Measurements from ENCODE around the gene FYB2.

Gene FYB2, protein sequence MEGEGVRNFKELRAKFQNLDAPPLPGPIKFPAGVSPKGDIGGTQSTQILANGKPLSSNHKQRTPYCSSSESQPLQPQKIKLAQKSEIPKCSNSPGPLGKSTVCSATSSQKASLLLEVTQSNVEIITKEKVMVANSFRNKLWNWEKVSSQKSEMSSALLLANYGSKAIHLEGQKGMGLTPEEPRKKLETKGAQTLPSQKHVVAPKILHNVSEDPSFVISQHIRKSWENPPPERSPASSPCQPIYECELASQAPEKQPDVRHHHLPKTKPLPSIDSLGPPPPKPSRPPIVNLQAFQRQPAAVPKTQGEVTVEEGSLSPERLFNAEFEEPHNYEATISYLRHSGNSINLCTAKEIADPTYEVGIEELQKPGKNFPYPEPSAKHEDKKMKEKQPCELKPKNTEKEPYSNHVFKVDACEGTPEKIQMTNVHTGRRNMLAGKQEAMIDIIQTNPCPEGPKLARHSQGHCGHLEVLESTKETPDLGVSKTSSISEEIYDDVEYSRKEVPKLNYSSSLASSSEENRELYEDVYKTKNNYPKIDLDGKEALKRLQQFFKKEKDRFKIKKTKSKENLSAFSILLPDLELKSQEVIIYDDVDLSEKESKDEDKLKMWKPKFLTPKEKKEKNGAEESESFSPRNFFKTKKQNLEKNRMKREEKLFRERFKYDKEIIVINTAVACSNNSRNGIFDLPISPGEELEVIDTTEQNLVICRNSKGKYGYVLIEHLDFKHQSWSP

DNA sequence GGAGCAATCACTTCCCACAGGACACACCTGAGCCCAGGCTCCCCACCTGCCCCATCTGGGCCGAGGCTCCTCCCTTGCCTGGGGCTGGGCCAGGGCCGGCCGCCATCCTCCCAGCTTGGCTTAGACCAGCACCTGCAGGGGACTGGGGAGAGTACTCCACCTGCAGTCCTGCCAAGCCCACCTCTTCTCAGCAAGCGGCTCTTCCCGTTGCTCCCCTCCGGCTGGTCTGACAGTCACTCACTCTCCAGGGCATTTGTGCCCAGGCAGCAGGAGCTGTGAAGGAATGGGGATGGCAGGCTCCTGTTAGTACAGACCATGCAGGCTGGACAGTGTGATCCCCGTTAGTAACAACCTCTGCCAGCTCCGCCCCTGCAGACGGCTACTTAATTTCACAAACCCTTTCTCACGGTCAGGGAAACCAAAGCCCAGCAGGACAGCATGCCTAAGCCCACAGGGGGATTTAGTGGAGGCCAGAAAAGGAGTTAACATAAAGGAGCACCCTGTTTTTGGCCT, at the start of gene FYB2:
Gene FYB2, minus strand, starts transcription at position 18 of the 513 bp plus-strand sequence. CDS start 114 bp downstream, outside the sequence.
- no peak for DNase-seq (ENCODE audit: low read depth)

DNA sequence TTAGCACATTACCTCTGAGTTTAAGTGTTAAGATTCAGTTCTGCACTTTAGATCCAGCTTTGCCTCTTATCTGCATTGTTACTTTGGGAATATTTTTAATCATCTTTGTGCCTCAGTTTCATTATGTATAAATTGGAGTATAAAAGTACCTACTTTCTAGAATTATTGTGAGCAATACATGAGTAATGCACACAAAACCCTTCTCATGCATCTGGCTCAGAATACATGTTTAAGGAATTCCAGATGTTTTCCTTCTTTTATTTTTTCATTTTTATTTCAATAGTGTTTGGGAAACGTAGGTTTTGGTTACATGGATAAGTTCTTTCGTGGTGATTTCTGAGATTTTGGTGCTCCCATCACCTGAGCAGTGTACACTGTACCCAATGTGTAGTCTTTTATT, 49.6 kb upstream of the FYB2 start:
- DNase-seq (ENCODE audit: low read depth) = no peak

DNA sequence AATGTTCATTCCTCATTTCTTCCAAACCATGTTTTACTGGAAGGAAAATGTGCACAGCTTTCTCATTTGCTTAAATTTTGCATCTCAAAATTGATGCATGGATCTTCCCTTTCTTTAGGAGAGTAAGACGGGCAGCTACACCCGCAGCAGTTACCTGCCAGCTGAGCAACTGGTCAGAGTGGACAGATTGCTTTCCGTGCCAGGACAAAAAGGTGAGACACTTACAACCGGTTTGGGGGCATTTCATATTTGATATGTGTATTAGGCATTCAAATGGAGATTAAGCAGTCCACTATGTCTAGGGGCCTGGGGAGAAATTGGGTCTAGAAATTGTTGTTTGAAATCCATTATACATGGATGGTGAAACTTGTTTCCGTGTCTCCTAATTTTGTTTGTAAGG, 48.3 kb upstream of the FYB2 start:
- no peak for DNase-seq (ENCODE audit: low read depth)

DNA sequence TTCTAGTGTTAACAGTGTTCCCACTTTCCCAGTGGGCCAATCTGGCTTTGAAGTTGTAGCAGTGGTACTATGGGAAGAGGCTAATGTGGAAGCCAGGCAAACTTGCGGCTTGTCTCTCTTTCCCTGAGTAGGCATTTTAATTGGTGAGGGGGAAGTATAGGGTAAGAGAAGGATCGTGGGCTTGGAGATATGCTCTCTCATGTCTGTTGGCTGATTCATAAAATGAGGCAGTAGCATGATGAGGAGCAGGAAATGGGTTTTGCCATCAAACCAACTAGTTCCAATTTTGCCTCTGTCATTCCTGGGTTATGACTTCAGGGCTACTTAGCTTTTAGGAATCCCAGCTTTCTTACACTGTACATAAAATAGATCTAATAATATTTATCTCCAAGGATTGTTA, 47.5 kb upstream of the FYB2 start:
- no peak for DNase-seq (ENCODE audit: low read depth)

DNA sequence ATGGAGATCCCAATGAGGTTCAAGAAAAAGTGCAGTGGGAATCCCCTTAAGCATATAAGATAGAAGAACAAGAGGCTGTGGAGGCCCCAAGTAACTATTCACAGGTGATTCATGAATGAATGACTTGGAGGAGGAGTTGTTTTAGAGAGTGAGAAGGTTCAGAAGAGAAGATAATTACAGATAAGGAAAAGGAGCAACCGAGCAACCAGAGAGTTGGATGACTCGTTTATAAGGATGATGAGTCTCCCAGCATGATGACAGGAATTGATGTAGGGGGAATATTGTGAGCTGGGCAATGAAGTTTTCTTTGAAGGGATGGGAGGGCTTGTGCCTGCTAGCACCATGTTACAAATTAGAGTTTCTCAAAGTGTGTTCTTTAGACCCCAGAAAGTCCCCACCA, 45.2 kb upstream of the FYB2 start:
- DNase-seq (ENCODE audit: low read depth) = no peak

DNA sequence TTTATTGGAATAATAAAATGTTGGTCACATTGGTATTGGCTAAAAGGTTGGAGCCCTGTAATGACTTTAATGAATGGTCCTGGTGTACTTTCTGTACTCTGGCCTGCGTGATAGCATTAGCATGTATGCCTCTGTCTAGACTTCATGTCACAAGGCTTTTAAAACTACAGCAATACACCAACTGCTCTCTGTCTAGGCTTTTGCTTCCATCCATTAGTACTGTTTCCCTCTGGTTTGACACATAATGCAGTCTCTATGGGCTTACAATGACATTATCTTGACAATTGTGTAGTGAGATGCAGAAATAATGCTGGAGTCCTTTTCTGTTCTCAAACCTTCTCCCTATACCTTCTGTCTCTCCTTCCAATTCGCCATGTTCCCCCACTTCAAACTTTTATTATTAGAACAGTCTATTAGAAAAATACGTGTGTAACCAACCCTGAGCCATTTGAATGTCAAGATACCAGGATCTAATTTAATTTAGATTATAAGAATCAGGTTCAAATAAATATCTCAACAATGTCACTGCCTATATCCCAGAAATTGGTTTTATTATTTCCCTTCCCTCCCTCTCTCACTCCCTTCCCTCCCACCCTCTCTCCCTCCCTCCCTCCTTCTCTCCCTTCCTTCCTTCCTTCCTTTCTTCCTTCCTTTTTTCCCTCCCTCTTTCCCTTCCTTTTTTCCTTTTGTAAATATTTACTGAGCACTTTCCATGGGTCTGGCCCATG, 44.2 kb upstream of the FYB2 start:
- DNase-seq (ENCODE audit: low read depth) = no peak

DNA sequence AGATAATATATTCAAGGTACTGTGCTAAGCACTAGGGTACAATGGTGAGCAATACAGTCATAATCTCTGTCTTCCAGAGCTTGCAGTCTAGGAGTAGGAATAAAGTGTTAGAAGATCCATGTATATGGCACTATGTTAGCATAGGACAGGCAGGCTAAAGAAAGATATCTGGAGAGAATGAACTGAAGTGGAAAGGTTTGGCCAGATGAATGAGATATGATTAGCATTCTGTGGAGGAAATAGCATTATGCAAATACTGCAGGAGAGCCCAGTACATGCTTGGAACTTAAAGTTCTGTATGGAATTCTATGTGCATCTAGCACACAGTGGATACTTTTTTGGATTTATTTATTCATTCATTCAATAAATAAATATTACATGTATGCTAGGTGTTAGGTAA, 40.1 kb upstream of the FYB2 start:
- DNase-seq (ENCODE audit: low read depth) = no peak

DNA sequence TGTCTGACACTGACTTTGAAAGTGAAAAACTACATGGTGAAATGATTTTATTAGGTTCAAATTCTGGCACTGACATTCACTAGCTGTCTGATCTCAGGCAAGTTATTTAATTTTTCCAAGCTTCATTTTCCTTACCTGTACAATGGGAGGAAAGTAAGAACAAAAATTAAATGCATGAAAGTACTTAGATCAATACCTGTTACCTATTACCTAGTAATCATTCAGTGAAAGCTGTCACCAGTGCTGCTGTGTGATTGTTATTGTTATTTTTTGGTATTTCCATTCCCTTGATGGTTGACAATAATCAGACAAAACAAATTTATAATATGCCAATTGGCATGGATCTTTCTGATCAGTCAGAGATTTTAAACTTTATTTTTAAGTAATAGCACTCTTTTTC, 37.0 kb upstream of the FYB2 start:
- no peak for DNase-seq (ENCODE audit: low read depth)

DNA sequence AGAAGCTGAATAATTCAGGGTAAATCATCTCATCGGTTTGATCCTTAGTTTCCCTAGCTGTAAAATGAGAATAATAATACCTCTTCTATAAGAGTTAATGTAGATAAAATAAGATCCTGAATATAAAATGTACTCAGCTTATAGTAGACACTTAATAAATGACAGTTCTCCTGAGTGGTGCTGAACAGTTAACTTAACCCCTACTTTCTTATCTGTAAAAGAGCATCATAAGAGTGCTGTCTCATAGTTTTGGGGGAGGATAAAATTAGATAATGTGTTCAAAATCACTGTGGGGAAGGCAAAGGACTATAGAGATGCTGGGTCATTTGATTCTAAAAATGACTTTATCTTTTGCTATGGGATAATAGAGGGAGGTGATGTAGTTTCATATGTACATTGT, 36.0 kb upstream of the FYB2 start:
- no peak for DNase-seq (ENCODE audit: low read depth)

DNA sequence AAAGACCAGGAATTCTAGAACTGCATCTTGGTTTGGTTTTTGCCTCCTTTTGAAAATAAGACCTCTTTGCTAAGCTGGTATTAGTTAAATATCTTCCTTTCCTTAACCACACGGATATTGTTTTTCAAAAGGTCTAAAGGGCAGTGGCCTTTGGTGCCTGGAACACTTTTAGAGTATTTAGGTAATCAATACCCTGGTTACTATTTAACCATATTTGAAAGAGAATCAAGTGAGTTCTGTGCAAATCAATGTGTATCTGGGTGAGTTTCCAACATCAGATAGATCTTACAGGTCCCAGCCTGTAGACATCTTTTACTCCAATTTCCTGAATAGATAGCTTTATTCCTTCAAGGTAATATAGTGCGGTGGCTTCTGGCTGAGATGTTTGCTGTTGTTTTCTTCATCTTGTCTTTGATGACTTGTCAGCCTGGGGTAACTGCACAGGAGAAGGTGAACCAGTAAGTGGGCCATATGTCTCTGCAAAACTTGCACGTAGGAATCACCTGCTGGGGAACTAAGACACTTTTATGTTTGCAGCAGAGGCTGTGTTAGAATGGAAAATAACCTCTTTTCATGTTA, 35.4 kb upstream of the FYB2 start, which contains the start of gene C8A:
Gene C8A, plus strand, starts transcription at position 277 of the 579 bp plus-strand sequence. Its CDS starts 105 bp downstream, at position 382.
- no peak for DNase-seq (ENCODE audit: low read depth)

DNA sequence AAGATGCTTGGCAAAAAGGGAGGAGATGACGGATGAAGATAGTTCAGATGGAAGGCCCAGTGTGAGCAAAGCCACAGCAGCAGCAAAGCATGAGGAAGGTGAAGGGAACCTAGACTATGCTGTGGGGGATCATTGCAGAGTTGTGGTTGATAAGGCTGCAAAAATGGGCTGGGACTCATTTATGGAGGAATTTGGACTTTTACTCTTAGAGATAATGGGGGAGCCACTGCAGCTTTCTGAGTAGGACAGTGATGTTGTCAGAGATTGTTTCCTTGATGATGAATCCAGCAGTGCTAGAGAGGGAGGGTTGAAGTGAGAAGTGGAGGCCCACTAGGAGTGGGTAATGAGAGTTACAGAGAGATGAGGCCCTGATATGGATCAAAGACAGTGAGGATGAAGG, 33.3 kb upstream of the FYB2 start:
- no peak for DNase-seq (ENCODE audit: low read depth)

DNA sequence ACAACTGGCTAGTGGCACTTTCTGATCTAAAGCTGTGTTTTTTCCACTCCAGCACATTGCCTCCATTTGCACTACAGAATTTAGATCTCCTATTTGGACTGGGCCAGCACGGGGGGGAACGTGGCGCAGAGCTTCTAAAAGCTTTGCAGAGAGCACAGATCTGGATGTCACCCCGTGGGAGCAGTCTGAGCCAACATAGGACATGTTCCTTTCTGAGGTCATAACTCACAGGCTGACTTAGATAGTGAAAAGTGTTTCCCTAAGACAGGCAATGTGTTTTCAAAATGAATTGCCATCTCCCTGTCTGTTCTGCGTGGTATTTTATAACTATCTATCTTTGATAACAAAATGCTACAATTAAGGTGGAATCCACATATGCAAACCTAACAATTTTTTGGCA, 31.7 kb upstream of the FYB2 start:
- no peak for DNase-seq (ENCODE audit: low read depth)

DNA sequence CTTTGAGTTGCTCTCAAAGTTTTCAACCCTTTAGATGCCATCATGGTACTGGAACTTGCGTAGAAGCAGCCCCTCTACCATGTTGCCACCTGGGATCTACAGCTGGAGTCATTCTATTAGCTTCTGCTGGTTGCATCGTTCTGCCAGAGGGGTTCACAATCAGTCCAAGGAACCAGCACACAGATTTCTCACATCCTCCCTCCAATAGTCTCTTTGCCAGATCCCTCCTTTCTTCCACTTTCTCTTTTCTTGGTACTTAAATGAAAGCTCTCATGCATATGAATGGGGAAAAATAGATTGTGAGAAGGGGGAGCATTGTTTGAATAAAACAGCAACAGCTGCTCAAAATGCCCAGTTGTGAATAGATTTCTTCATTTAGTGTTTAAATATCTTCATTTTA, 31.2 kb upstream of the FYB2 start:
- DNase-seq (ENCODE audit: low read depth) = no peak

DNA sequence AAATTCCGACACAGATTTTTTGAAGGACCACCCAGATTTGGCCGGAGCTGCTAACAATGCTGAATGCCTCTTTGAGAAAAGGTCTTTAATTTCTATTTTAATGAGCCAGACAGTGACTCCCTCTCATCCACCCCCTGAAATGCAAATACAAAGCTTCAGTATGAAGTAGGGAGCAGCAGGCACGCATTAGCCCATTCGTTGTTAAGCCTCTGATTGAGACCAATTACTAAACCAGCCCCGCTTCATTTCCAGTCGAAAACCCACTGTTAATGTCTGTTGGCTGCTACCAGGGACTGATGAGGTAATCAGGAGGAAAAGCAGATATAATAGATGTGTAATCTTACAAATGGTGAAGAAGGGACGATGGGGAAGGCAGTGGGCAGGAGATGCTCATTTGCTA, 30.5 kb upstream of the FYB2 start:
- DNase-seq (ENCODE audit: low read depth) = no peak

DNA sequence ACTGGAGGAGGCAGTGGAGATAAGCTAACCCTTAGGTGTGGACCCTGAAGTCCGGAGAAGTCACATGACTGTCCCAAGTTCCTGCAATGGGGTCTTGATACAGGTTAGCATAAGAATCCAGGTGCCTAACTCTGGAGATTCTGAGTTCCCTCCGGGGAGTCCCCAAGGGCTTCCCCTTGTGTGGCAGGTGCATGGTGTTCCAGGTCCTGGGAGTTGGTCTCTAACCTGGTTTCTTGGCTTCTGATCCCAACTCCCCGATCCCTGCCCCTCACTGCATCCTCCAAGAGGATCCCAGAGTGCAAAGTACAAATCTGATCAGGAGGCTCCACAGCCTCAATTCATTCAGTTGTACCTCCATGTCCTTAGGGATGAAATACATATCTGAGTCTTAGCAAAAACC, 26.1 kb upstream of the FYB2 start:
- DNase-seq (ENCODE audit: low read depth) = no peak

DNA sequence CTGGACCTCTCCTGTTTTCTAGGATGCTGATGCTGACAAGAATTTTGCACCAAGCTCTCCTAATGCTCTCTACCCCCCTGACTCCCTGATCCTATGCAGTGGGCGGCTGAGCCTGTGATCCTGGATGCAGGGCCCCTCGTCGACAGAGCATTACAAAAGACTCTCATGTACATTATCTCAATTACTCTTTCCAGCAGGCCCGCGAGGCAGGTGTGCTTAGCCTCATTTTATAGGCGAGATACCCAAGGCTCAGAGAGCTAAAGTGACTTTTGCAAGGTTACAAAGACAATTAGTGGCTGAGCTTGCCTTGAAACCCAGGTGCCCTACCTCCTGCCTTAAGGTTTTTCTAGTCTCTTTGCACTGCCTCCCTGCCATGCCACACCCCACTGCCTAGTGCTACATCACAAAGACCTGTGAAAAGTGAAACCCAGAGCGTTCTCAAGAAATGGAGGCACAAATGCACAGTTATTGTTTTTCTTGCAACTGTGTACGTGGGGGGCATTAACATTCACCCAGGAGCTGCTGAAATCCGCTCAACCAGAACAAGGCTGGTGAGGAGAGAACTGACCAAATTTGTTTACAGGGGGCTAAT, 25.4 kb upstream of the FYB2 start:
- no peak for DNase-seq (ENCODE audit: low read depth)

DNA sequence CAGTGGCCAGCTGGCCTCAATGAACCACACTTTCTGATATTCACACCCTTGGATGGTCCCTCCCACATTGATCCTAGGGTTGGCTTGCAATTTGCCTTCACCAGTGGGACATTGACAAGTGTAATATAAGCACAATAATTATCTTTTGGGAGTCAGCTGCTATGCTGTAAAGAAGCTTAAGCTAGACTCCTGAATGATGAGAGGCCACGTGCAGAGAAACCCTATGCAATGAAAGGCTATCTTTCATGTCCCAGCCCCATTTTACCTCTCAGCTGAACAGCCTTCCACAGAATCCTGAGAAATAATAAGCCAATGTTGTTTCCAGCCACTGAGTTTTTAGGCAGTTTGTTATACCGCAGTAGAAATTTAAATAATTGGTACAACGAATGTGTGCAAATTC, 24.3 kb upstream of the FYB2 start:
- DNase-seq (ENCODE audit: low read depth) = no peak

DNA sequence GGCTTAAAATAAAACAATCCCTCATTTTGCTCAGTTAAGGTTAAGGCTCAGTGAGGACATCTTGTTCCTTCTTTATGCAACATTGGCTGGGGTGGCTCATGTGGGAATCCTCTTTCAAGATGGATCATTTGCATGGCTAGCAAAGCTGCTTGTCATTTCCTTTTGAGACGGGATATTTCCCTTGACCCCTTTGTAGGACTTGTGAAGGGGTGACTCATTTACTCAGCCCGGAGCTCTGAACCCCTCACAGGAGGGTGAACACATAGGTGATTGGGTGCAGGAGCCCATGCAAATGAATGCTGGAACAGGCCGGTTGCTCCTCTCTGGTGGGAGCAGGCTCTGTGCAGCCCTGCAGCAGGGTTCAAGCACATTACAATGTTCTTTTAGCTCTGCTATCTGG, 19.6 kb upstream of the FYB2 start:
- DNase-seq (ENCODE audit: low read depth) = no peak

DNA sequence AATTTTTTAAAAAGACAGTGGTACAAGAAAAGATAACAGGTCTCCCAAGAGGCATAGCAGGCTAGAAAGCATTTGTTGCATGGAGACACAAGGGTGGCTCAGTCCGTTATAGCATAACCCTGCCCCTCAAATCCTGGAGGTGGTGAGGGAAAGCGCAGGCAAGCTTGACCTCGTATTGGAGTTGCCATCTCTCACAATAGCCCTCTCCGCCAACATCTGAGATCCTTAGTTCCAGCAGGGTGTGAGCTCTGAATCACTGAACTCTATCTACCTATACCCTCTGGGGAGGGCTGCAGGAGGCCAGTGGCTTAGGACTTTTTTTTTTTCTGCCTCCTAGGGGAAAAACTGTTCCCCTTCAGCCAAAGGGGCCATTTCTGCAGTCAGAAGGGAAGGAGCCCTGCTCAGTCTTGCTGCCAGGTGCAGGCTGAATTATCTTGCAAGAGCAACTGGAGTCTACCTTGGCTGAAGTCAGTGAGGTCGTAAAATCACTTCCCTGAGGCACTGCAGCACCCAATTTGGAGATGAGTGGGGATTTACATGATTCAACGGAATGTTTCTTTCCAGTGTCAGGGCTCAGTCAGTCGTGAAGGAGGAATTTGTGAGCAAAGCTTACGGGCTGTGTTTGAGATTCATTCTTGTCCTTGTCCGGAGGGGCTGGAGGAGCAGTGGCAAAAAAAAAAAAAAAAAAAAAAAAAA, 18.2 kb upstream of the FYB2 start:
- no peak for DNase-seq (ENCODE audit: low read depth)

DNA sequence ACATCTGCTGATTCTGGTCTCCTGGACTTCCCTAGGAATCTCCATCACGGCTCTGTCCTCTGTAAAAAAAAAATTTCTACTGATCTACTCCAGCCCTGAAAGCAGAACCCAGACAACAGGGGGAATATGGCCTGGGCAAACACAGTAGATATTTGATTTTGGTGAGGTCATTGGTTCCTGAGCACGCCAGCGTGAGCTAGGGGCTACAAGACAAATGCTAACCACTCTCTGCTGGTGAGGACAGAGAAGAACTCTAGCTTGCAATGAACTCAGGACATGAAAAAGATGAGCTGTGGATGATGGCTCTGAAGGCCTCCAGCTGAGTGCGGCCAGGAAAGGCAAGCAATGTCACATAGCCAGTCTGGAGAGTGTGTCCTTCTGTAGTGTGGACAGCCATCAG, 17.2 kb upstream of the FYB2 start:
- no peak for DNase-seq (ENCODE audit: low read depth)

DNA sequence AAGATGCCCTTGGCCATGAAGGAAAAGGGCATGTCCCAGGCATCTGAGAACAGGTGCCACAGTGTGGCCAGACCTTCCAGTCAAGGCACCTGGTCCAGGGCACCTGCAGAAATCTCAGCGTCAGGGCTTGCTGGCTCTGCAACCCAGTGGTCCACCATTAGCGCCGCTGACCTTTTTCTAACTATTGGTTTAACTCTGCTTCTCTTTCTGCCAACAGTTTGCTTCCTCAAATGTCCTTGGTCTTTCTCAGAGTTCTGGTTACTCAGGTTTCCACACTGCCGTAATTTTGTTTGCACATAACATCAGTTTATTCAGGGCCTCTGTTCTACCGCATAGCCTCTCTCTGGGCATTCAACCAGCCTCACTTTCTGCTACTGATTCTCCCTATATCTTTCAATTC, 16.5 kb upstream of the FYB2 start:
- no peak for DNase-seq (ENCODE audit: low read depth)

All from activated T-cell treated with anti-CD3 and anti-CD28 coated beads for 48 hours (primary cell).